Hematopoietic multipotent progenitor cell (in vitro differentiated cells): ENCODE data around the gene NUP160. TPM values are rescaled to one million over a fixed set of nuclear protein-coding genes. Genes with fewer than 3 reads are reported as not detected.
"Not testable (repeated sequence)": the region's sequence is repeated elsewhere in the genome, so short reads cannot be mapped to it uniquely, and the experiment has no call there.

ENCODE experiments used
- DNase-seq, 3 donors: peaks; one replicate each; pipeline ENCODE4 v3.0.0-alpha.2; 2011 to 2015; ENCODE audit warnings: low read depth in 2 of 3, low spot score in 2 of 3
- total RNA-seq: library from RNA; depleted of rRNA; stranded (reverse); fragments of >200 nt; gene quantifications from one replicate; pipeline ENCODE4 v1.2.3, GENCODE V29; 2012

NUP160 gene
- total RNA-seq, 1 donor = 33.7 TPM

DNA sequence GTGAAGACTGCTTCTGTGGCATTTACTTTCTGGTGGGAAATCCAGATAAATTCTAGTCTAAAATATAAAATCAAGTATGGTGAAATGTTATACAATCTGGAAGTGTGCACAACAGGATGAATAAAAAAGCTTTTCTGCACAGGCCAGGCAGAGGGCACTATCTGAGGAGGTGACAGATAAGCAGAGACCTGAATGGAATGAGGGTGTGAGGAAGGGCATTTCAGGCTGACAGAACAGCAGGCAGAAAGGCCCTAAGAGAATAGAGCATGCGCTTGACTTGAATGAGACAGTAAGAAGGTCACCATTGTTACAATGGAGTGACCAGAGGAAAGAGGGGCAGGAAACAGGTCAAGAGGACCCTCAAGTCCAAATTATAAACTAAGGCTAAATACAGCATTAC, 47.4 kb downstream of the NUP160 start:
- DNase-seq = no peak

DNA sequence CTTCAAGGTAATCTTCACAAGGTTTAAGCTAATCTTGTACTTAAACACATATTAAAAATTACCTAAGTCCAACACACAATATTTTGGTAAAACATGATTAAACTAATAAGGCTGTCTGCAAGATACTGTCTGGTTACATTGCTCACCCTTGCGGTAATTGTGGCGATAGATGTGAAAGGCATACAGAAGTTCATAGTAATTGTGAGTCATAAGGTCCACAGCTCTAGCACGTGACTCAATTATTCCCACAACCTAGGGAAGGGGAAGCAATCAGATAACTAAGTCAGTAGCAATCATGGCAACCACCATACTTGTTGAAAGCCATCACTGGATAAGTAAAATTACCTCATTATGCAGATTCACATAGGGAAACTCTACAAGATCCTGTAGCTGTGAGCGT, 50.5 kb downstream of the NUP160 start:
- no peak for DNase-seq

DNA sequence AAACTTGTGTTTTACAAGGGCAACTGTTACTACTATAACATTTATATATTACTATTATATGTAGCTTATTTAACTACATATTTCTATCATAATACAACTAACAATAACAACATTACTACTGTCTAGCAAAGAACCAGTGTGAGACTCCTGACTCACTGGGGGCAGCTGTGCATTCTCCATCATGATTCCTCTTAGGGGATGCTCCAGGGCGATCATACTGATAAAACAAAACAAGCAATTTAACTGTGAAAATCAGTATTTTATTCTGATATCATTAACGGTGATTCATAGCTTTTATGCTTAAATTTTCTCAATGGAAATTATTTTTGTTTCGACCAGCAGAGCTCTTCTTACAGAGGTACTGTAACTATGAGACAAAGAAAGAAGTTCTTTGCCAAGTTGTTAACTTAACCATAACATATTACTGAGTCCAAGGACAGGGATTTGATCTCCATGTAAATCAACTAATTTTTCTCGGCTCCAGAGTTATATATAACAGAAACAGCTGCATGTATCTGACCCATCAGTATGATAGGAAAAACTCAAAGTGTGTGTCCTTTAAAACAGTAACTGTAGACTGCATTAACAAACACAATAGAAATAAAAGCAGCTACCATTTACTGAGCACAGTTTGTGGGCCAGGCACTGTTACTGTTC, 56.2 kb downstream of the NUP160 start:
- DNase-seq = no peak

DNA sequence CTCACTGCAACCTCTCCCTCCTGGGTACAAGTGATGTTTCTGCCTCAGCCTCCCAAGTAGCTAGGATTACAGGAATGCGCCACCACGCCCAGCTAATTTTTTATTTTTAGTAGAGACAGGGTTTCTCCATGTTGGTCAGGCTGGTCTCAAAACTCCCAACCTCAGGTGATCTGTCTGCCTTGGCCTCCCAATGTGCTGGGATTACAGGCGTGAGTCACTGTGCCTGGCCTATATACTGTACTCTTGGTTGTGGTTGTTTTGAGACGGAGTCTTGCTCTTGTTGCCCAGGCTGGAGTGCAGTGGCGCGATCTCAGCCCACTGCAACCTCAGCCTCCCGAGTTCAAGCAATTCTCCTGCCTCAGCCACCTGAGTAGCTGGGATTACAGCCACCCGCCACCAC, 58.1 kb downstream of the NUP160 start:
- not testable (repeated sequence) for DNase-seq

DNA sequence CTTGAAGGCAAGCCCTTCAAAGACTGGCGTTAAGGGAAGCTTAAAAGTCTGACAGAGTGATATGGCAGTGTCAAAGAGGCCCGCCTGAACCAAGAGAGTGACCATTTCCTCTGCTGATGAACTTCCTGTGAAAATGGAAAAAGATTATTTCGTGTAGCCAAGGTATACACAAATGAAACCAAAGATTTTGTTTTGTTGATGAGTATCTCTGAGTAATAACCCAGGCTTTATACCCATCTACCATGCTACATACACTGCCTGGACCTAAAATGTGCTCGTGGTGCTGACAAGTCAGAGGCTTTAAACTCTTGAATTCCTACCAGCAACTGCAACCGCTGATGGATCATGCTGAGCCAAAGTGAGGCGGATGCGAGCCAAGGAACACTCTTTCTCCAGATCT, 60.0 kb downstream of the NUP160 start:
- no peak for DNase-seq

DNA sequence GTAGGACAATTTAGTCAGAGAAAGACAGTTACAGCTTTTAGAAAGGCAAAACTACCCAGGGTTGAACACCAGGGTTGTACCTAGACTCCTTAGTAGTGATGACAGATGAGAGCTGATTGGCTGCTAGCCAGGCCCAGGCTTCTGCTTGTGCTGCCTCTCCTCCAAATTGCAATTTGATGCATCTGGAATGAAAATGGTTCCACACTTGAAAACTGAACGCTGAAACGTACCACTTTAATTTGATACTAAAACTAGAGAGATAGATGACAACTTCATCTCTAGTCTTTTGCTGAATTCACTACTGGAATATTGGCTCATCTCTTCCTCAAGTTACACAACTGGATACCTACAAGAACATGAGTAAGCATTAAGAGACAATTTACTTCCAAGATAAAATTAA, 61.8 kb downstream of the NUP160 start:
- DNase-seq = no peak

DNA sequence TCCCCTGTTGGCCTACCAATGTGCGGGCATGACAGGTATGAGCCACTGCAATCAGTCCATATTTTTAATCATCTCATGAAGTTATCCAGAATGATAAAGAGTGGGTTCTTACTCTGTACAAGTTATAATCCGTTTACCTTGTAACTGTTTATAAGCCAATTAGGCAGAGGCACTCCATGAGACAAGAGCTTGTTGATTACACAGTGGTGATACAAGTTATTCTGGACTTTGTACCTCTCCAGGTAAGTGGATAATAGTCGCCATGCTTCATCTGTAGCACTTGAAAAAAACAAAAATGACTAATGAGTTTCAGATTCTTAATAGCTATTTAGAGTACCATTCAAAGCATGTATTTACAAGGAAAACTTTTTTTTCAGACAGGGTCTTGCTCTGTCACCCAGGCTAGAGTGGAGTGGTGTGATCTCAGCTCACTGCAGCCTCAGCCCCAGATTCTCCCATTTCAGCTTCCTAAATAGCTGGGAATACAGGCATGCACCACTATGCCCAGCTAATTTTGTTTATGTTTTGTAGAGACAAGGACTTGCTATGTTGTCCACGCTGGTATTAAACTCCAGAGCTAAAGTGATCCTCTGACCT, 63.3 kb downstream of the NUP160 start:
- DNase-seq = no peak

DNA sequence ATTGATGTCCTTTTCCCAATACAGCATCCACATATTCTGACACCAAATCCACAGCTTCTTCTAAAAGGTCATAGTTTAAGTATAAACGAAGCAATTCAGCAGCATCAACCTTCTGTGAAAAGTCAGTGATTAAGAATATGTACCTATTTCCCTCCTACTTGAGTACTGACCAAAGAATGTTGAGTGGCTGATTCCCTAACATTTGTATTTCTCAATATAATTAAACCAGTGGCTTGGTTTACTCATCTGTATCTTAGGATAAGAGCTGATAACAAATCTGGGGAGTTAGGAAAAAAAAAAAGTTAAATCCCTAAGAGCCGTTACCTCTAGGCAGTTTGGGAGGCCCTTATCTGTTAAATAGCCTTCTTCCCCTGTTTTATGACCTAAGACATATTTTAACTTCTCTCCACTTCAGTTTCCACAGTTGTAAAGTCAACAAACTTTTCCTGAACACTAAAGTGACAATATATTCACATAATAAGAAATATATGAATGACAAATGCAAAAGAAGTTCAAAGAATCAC, 65.0 kb downstream of the NUP160 start:
- DNase-seq = no peak

DNA sequence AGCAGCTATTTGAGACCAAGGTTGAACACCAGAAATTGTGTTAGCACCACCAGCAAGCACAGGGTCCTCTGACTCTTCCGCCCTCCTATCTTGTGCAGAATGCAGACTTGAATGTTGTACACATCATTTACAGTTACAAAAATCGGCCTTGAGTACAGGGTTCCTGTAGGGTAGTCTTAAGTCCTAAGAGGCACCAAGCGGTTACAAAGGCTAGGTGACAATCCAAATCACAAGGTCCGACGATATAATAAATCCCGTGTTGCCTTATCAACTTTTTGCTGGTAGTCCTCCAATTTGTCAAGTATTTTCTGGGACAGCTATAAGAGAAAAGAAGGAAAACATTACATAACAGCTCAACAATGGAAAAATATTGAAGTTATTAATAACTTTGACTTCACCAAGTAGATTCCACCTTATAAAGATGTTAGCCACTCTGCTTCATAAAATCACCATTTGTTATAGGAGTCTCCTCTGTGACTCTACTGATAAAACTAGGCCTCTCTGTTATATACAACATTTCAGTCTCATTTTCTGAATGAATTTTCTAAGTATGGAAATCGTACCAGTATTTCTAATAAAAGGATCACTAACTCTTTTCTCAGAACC, 69.2 kb downstream of the NUP160 start:
- no peak for DNase-seq

DNA sequence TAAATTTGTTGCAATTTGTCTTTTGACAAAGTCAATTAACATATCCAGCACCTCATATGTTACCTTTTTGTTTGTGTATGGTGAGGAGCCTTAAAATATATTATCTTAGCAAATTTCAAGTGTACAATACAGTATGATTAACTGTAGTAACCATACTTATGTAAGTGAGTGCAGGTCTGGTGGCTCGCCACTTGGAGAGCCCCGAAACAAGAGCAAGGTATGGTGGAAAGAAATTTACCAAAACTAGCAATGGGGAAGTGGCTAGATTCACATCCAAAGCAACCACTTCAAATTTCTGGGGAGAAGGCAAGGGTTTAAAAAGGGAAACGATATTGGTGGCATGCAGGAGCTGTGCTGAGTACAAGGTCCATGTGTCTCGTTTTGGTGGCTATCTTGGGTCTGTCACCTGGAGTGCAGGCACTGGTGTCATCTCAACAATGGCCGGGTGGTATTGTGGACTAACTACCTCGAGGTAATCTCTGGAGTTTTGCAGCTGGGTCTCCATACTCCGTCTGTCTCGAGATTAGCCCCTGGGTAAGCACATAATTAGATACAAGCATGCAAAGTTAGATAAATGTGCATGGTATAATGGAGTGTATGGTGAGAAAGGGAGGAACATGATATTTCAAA, 72.8 kb downstream of the NUP160 start:
- no peak for DNase-seq

DNA sequence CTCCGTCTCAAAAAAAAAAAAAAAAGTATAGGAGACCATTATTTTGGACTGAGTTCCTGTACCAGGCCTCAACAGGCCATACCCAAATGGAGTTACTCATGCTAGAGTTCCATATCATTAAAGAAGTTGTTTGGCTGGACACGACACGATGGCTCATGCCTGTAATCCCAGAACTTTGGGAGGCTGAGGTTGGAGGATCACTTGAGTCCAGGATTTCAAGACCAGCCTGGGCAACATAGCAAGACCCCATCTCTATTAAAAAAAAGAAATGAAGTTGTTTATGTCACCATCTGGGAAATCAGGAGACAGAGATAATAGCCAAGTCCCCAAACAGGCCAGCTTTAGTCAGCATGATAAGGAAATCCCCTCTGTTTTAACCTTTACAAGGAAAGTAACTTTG, 74.3 kb downstream of the NUP160 start:
- no peak for DNase-seq

DNA sequence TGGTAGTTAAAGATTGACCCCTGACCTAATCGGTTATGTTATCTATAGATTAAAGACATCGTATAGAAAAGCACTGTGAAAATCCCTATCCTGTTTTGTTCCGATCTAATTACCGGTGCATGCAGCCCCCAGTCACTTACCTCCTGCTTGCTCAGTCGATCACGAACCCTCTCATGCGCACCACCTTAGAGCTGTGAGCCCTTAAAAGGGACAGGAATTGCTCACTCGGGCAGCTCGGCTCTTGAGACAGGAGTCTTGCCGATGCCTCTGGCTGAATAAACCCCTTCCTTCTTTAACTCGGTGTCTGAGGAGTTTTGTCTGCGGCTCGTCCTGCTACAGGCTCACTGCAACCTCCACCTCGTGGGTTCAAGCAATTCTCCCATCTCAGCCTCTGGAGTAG, 78.6 kb downstream of the NUP160 start:
- DNase-seq = not testable (repeated sequence)

DNA sequence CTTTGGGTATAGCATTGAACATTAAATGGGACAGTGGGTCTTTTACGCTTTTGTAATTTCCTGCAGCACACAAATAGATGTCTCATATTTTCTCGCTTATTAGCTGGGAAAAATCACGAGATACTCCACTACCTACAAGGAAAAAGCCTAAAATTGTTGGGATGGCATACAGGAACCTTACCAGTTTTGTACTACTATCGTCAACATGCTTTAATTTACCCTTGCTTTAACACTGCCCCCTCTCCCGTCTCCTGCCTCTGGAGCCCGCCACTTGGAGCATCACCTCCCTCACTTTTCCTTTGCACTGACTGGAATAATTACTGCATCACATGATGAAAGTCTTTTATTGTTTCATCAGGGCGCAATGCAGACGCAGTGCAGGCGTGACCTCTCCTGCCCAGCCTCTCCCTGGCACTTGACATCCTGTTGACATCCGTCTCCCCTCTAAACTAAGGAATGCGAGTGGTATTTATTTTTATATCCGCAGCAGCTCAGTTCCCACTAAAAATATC, 80.0 kb downstream of the NUP160 start:
- DNase-seq = peak; percentile 19 to 23 (median 21)

DNA sequence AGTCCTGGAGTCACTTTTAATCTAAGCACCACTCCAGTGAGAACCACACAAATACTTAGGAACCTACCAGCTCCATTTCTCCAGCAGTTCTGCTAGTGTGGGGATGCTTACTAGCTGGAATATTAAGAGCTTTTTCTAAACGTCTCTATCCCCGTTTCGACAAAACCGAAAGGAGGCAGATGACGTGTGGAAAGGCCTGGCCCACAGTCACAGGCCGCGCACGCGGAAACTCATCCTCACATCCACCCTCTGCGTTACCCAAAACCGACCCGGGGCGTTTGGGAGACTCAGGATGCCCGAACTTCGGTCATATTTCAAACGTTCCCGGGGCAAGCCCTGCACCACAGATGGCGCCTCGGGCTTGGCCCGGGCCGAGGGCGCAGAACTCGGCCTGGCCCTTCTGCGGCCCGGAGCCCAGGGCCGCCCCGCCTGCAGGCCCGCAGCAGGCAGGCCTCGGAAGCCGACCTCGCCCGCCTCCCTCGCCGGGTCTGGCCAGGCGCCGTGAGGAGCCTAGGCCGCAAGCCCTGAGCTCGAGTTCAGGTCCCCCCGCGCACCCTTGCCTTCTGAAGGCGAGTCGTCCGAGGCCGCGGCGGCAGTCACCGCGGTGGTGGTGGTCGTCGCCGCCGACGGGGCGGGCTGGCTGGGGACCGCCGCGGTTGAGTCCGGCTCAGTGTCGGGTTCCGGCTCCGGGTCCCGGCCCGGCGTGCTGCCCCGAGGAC, 81.5 kb downstream of the NUP160 start:
- peak; percentile 68 to 81 (median 75) for DNase-seq

DNA sequence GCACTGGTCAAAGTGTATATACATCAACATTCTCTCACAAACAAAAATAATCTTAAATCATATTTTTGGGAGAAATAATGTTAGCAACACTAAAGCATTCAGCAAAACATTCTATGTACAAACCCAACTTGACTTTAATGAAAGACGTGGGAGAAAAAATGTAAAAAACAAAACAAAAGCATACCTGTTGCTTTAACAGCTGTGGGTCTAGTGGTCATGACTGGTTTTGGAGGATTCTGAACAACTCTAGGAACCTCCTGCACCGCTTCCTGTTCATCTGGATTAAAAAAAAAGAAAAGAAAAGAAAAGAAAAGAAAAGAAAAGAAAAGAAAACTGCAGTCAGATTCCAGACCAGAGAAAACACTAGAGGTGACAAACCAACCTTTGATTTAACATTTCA, 83.1 kb downstream of the NUP160 start:
- no peak for DNase-seq

DNA sequence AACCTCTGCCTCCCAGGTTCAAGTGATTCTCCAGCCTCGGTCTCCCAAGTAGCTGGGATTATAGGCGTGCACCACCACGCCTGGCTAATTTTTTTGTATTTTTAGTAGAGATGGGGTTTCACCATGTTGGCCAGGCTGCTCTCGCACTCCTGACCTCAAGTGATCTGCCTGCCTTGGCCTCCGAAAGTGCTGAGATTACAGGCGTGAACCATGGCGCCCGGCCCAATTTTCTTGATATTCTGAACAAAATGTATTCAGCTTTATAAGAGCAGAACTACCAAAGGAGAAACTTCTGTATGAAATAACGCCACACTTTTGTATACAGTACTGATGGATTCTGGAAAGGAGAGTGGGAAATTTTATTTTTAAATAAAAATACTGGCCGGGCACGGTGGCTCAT, 88.9 kb downstream of the NUP160 start:
- not testable (repeated sequence) for DNase-seq

DNA sequence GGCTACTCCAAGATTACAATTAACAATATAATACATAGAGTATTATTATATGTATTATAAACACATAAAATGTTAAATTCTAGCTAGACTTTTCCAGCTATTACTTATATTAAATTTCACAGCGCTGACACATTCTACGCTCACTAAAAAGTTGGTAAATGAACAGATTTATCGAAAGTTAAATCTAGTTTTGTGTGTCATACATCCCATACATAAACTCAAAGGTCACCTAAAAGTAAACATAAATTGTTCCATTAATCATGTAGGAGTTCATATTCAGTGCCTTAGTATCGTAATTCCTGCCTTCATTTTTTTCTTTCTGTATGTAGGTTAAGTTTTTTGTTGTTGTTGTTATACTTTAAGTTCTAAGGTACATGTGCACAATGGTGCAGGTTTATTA, 91.9 kb downstream of the NUP160 start:
- no peak for DNase-seq

DNA sequence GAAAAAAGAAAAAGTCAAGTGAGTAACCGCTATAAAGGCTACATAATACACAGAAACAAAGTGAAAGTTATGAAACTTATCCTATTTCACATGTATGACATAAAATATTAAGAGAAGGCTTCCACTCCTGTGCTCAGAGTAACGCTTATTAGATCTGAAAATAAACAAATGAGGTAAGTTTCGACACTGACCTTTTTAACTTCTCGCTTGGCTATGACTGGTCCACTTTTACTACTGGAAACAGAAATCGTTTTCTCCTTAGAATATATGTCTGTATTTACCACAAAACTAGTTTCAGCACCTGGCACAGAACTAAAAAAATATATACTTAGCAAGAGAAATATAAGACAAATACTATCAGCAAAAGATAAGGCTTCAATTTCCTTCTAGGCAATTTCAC, 97.4 kb downstream of the NUP160 start:
- no peak for DNase-seq

DNA sequence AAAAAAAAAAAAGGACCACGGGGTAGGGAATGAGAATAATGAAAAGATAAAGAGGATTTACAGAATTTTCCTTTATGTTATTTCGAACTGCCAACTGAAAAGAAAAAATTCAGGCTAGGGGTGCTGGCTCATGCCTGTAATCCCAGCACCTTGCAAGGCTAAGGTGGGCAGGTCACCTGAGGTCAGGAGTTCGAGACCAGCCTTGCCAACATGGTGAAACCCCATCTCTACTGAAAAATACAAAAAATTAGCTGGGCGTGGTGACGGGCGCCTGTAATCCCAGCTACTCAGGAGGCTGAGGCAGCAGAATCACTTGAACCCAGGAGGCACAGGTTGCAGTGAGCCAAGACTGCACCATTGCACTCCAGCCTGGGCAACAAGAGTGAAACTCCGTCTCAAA, 105.7 kb downstream of the NUP160 start:
- not testable (repeated sequence) for DNase-seq

DNA sequence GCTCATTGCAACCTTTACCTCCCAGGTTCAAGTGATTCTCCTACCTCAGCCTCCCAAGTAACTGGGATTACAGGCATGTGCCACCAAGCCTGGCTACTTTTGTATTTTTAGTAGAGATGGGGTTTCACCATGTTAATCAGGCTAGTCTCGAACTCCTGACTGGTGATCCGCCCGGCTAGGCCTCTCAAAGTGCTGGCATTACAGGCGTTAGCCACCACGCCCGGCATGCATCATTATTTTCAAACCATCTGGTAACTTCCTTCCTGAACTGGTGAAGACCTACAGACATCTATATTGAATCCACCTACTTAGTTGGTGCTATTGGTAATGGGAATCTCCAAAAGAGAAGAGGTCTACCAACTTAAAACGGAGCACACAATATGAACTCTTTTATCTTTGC, 110.3 kb downstream of the NUP160 start:
- not testable (repeated sequence) for DNase-seq

DNA sequence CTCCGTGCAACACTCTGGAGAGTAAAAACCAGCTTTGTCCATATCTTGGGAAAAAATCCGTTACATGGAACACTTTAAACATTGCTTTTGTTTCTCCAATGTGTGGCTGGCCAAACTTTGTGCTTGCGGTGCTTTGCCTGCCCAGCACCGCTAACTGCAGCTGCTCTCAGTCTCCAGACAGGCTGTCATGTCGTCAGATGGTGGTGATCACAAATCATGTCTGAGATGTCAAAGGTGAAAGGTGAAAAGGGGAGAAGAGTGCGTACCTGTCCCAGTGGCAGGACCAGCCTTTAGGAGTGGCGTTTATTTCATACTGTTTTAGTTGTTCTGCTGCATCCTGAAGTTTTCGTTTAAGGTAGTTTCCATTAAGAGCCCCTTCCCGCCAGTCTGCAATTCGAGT, 115.9 kb downstream of the NUP160 start:
- DNase-seq = no peak
